OCI-LY7 (cell line): Measurements from ENCODE around the gene ZNF563. TPM values are rescaled to one million over a fixed set of nuclear protein-coding genes. Genes with fewer than 3 reads are reported as not detected.
A peak's percentile ranks its signal among the peaks of the same experiment; 100 is the strongest.

Experiments
- Bru-seq: library from RNA; stranded (reverse); fragments of 400-500 nt; gene quantifications from one replicate; lab custom pipeline; 2021; lab: Mats Ljungman, UMichigan
- BruChase-seq, 2 experiments: library from RNA; stranded (reverse); fragments of 400-500 nt; gene quantifications; one replicate each; lab custom pipeline; 2021; lab: Mats Ljungman, UMichigan
- BruUV-seq: library from RNA; stranded (reverse); fragments of 400-500 nt; replicated peaks from 2 replicates; lab custom pipeline; 2021; lab: Mats Ljungman, UMichigan
- CTCF ChIA-PET: fragments of 300-600 bp; sonication (Branson Sonifier 250); formaldehyde crosslinking; loops from one replicate; lab custom pipeline; 2022; ENCODE audit warnings: antibody characterized with exemption; ENCODE audit not compliant: unreplicated experiment; lab: Charles Lee
- POLR2A ChIA-PET: fragments of 300-600 bp; sonication (Branson Sonifier 250); formaldehyde crosslinking; loops from one replicate; lab custom pipeline; 2022; ENCODE audit warnings: antibody characterized with exemption; lab: Charles Lee
- DNase-seq: peaks from one replicate; pipeline ENCODE4 v3.0.0-alpha.2; 2015; ENCODE audit warnings: low spot score
- H2AFZ ChIP-seq: fragments of 200-600 bp; sonication (generic), shearing (Covaris generic); 2 replicates; pipeline ENCODE4 v1.6.1; 2014; ENCODE audit warnings: mild to moderate bottlenecking, antibody characterized with exemption, low read length, moderate library complexity
- H3K27ac ChIP-seq: fragments of 200-600 bp; sonication (generic); 2 replicates; pipeline ENCODE4 v1.5.1; 2014; ENCODE audit warnings: mixed run types, low read depth, mild to moderate bottlenecking, moderate library complexity, low read length, inconsistent platforms; ENCODE audit not compliant: poor library complexity, severe bottlenecking
- H3K36me3 ChIP-seq: fragments of 200-600 bp; sonication (generic); 2 replicates; pipeline ENCODE4 v1.6.1; 2014; ENCODE audit warnings: mild to moderate bottlenecking, antibody characterized with exemption, low read length, moderate library complexity, mixed read lengths; ENCODE audit not compliant: insufficient read depth
- H3K4me1 ChIP-seq: fragments of 200-600 bp; sonication (generic); 2 replicates; pipeline ENCODE4 v1.5.1; 2014; ENCODE audit warnings: mild to moderate bottlenecking, low read length; ENCODE audit not compliant: insufficient read depth, poor library complexity, severe bottlenecking
- H3K4me2 ChIP-seq: fragments of 200-600 bp; sonication (generic); 2 replicates; pipeline ENCODE4 v1.6.1; 2014; ENCODE audit warnings: mild to moderate bottlenecking, low read length
- H3K4me3 ChIP-seq: fragments of 200-600 bp; sonication (generic); 2 replicates; pipeline ENCODE4 v1.5.1; 2014; ENCODE audit warnings: mild to moderate bottlenecking, low read depth, low read length; ENCODE audit not compliant: poor library complexity, severe bottlenecking
- H3K79me2 ChIP-seq: fragments of 200-600 bp; sonication (generic); 2 replicates; pipeline ENCODE4 v1.6.1; 2016; ENCODE audit warnings: low read depth, mild to moderate bottlenecking, low read length, moderate library complexity, mixed read lengths; ENCODE audit not compliant: insufficient read depth
- H3K9me2 ChIP-seq: fragments of 200-600 bp; sonication (generic); 2 replicates; pipeline ENCODE4 v1.6.1; 2016; ENCODE audit warnings: mild to moderate bottlenecking, low read length, mixed read lengths; ENCODE audit not compliant: insufficient read depth
- H3K9me3 ChIP-seq: fragments of 200-600 bp; sonication (generic); 2 replicates; pipeline ENCODE4 v1.6.1; 2014; ENCODE audit warnings: mild to moderate bottlenecking, mixed run types, low read length, mixed read lengths
- H4K20me1 ChIP-seq: fragments of 200-600 bp; sonication (generic); 2 replicates; pipeline ENCODE4 v1.6.1; 2014; ENCODE audit warnings: mild to moderate bottlenecking, antibody characterized with exemption, low read length, moderate library complexity, mixed read lengths; ENCODE audit not compliant: insufficient read depth
- CTCF ChIP-seq: fragments of 200-600 bp; sonication (generic); conservative IDR thresholded peaks from 2 replicates; pipeline ENCODE4 v1.5.1; 2014; ENCODE audit warnings: mild to moderate bottlenecking, antibody characterized with exemption, low read length, moderate library complexity, mixed read lengths
- EZH2phosphoT487 ChIP-seq: fragments of 200-600 bp; sonication (generic); IDR thresholded peaks from 2 replicates; pipeline ENCODE4 v1.6.1; 2018; ENCODE audit warnings: low read depth, borderline replicate concordance, mild to moderate bottlenecking, mixed run types, antibody characterized with exemption, low read length, moderate library complexity, mixed read lengths
- intact Hi-C: fragments of 100-400 bp; cut with micrococcal nuclease; formaldehyde crosslinking; loops from one replicate; pipeline ENCODE4 v1.10.0; 2022; ENCODE audit not compliant: unreplicated experiment
- long read RNA-seq: library from polyadenylated mRNA; stranded (forward); transcript quantifications from one replicate; pipeline ENCODE4 v2.0.0, GENCODE V29; 2022
- total RNA-seq, 2 experiments: library from RNA; depleted of rRNA in 1 of 2; stranded (reverse); fragments of >200 nt in 1 of 2; shearing (Covaris generic) in 1 of 2; gene quantifications; 2 replicates each; pipeline ENCODE4 v1.2.3, GENCODE V29; 2014 to 2022

Gene ZNF563
- total RNA-seq (2014; rRNA removed; shearing (Covaris generic)) (3.2 and 5.9 TPM in 2 replicates), total RNA-seq (2022) (5.9 and 6.6 TPM in 2 replicates), Bru-seq, nascent RNA (percentile 56 among the genes with signal in this experiment), BruChase-seq, experiment 1, labeled RNA remaining after a 6-hour chase (percentile 51 among the genes with signal in this experiment), BruChase-seq, experiment 2, labeled RNA remaining after a 2-hour chase (percentile 51 among the genes with signal in this experiment)
- long read RNA-seq, partial matches to known transcripts, result 0 of 4 reads
- long read RNA-seq, other reads (novel, unspliced or antisense), result 3 of 4 reads

DNA sequence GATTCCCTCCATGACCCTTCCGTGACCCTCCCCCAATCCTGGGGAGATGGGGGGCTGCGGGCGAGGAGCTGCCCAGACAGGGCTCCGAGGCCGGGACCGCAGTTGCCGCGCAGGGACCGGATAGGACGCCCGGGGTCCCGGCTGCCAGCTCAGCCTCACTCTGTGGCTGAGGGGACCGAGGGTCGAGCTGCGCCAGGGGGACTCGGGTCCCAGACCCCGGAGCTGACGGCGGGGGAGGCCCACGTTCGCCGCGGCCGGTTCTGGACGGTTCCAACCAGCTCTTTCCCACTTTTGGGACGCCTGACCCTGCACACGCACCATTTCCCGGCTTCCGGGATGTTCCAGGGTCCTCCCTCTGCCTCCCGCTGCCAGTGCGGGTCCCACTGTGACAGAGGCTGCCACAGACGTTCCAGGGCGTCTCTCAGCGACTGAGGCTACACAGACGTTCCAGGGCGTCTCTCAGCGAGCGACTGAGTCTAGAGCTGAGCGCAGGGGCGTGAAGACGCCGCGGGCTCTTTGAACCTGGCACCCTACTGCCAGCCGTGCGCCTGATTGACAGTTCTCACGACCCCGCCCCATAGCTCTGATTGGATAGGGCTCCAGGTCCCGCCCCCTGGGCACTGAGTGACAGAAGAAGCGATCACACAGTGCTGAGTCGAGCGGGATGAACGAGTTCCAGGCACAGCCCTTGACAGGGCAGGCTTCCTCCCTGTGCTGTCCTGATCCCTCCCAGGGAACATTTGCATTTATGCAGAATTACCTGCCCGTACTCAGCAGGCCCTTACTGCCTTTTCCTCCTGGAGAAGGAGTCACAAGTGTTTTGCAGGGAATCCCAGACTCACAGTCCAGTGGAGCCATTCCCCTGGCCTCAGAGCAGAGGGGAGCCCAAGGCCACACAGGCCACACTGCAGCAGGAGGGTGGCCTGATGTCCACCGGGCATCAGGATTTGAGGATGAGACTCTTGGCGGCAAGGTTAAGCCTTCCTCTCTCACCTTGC is at the start of gene ZNF563:
TSS of gene ZNF563 (minus strand) at position 472 of the 998 bp plus-strand sequence. CDS start at position 321, 151 bp downstream.
- H3K9me3 ChIP-seq, result no peaks in the 10 kb centered on the region
- TF ChIP-seq CTCF (no peak), EZH2phosphoT487 (no peak)
- BruUV-seq, result no TSS peak
- DNase-seq, result peak; percentile 99
- H3K27ac ChIP-seq, result peak within 1 kb of the TSS; percentile 70
- H3K9me2 ChIP-seq, result no peaks in the 10 kb centered on the region
- peak within 1 kb of the TSS; percentile 97 for H3K4me2 ChIP-seq
- H2AFZ ChIP-seq, result peak within 1 kb of the TSS; percentile 95
- peak within 1 kb of the TSS; percentile 79 for H3K4me3 ChIP-seq
- peaks cover 24% of the 10 kb centered on the region for H3K4me1 ChIP-seq
- ChIA-PET CTCF (interaction anchor here (1.1 kb wide), 1 partner anchor 536 kb away, joined by 3 read pairs; no protein-coding TSS in a partner anchor), POLR2A (interaction anchor here (0.5 to 0.9 kb wide), 5 partner anchors 149 to 1121 kb away, joined by 3 to 5 read pairs (median 3); no protein-coding TSS in a partner anchor)
- H3K79me2 ChIP-seq, result peaks cover 6% of the 10 kb centered on the region; the same call in 1 of the 2 replicates
- intact Hi-C loops, result loop anchor here (2.0 kb wide), 1 partner anchor 67 kb away; the partner anchor contains the start of gene ZNF799
- no peaks in the 10 kb centered on the region for H4K20me1 ChIP-seq
- no peaks in the 10 kb centered on the region for H3K36me3 ChIP-seq

DNA sequence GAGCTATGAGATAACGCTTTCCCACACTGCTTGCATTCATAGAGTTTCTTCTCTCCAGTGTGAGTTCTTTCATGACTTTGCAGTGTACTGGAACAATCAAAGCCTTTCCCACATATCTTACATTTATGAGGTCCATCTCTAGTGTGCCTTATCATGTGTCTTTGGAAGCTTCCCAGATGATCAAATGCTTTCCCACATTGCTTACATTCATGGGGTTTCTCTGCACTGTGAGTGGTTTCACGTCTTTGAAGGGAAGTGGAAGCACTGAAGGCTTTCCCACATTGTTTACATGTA is 47.0 kb upstream of the ZNF563 start:
- Histone ChIP-seq H4K20me1 (no peaks in the 10 kb centered on the region), H3K79me2 (no peaks in the 10 kb centered on the region), H3K27ac (no peak overlapping the region), H3K9me2 (no peaks in the 10 kb centered on the region), H2AFZ (no peak overlapping the region), H3K4me2 (no peak overlapping the region), H3K4me1 (no peaks in the 10 kb centered on the region), H3K36me3 (no peaks in the 10 kb centered on the region), H3K4me3 (no peak overlapping the region), H3K9me3 (no peaks in the 10 kb centered on the region)
- intact Hi-C loops, result no loop called here
- DNase-seq, result no peak
- TF ChIP-seq CTCF, result no peak
- no peak for TF ChIP-seq EZH2phosphoT487
- BruUV-seq, result no TSS peak
- POLR2A ChIA-PET, result no interaction called here
- CTCF ChIA-PET, result no interaction called here
